Hepatic stellate cell (primary cell): Measurements from ENCODE around the gene DBNDD2.
A peak's percentile ranks its signal among the peaks of the same experiment; 100 is the strongest.

ENCODE experiments used
- DNase-seq: peaks from one replicate; pipeline ENCODE4 v3.0.0; 2011; ENCODE audit warnings: low spot score

DBNDD2 gene

DNA sequence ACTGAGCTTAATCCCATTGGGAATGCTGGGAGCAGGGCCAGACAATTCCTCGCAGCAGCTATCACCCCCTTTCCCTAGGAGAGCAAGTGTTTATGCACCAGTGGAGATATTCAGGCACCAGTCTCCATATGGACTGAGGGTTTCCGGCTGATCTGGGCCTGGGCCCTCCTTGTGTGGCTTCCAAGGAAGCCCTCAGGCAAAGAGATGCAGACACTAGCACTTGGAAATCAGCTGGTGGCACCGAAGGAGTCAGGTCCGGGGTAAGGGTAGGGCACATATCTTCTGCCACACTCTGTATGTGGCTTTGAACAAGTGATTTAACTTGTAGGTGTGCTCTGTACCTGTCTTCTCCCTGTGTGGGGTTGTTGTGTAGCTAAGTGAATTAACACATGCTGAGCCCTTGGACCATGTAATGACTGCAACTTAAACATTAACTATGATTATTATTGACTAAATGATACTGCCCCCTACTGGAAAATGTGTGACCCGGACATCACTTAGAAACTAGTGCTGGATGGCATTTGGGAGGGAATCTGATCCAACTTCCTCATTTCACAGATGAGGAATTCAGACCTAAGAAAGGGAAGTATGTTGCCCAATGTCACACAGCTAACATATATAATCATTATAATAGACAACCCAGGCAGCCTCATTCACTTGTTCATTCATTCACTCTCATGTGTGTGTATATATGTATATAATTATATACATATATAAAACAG, 42.2 kb downstream of the DBNDD2 start:
- peak; percentile 38 for DNase-seq

DNA sequence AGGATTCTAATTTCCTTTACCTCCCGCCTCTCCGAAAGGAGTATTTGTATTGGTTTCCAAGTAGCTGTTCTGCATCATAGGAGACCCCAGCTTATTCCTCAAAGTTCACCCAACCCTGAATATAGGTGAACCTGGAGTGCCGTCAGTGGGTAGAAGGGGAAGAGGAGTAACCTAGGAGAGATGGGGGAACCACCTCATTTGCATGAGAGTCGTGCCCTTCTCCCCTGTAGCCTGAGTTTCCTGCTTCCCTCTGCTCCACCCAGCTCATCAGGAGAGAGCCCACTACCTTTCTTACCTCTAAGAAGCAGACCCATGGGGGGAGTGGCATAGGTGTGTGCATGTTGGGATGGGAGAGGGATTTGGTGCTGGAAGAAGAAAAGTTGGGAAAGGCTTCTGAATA, 44.1 kb downstream of the DBNDD2 start:
- no peak for DNase-seq

DNA sequence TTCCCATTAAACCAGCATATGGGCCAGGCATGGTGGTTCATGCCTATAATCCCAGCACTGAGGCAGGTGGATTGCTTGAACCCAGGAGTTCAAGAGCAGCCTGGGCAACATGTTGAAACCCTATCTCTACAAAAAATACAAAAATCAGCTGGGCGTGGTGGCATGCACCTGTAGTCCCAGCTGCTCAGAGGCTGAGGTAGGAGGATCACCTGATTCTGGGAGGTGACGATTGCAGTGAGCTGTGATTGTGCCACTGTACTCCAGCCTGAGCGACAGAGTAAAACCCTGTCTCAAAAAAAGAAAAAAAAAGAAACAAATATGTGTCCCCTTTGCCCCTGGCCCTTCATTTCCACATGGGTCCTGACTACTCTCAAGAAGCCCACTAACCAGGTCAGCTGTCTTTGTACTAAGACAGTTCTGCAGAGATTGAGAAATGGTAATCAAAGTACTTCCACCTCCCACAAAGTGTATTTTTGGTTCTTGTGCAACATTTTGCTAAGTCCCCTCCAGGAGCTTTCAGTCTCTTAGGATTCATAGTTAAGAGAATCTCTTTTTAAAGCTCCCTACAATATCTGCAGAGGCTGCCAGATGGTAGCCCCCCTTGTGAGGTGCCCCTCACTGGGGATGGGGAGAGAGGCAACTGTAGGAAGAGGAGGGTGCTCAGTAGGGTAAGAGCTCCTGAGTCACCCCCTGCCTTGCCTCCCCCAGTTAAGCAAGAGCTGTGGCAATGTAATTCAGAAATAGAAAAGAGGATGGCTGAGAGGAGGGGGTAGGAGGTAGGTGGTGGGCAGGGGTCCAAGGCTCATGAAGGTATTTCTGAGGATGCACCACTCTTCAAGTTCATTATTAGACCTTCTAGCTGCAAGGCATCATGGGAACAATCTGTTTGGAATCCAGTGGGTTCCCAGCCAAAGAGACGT, 44.9 kb downstream of the DBNDD2 start:
- DNase-seq, result no peak

DNA sequence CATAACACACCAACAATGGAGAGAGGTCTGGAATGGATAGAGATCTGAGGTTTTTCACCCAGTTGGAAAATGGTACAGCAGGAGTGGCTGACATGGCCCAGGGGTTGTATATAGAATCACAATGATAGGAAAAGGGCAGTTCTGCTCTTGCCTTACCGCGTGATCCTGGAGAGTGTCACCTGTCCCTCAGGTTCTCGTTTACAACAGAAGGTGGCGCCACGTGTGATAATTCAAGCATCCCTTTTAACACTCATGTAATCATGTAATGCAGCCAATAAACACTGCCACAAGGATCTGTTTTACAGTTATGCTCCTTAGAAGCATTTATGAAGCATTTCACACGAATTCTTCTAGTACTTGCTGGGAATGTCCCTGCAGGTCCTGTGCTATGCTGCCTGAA, 48.5 kb downstream of the DBNDD2 start:
- no peak for DNase-seq

DNA sequence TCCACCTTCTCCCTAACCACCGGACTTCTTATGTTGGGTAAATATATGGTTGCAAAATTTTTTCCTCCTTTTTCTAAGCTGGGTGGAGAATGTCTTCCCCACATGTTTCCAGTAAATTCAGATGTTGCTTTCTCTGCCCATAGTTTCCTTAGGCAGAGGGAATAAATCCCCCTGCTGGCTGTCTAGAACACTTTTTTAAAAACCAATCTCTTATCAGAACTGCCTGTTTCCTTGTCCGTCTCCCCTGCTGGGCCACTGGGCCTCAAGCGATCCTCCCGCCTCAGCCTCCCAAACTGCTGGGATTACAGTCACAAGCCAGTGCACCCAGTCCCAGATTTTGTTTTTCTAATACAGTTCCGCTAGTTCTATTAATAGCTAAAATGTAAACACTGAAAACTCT, 51.5 kb downstream of the DBNDD2 start:
- DNase-seq, result no peak
